SK-N-SH treated with all-trans-retinoic acid at 6 μM for 48 hours (cell line): ENCODE results near the gene ARHGAP10.

Source experiments
- ATAC-seq: fragments of 200-7000 bp; cut with Tn5 transposase; 3 replicates; pipeline ENCODE4 v1.9.1; 2020; ENCODE audit warnings: mild to moderate bottlenecking, moderate library complexity
- ARNTL ChIP-seq: fragments of 450-650 bp; formaldehyde crosslinking; IDR thresholded peaks from 2 replicates; pipeline ENCODE4 v1.5.0; 2020; ENCODE audit warnings: low read depth, mild to moderate bottlenecking, moderate library complexity, borderline replicate concordance
- BACH2 ChIP-seq: fragments of 250-450 bp; sonication (Bioruptor Pico); IDR thresholded peaks from 2 replicates; pipeline ENCODE4 v1.9.0; 2021; ENCODE audit warnings: mild to moderate bottlenecking, borderline replicate concordance
- ESRRG ChIP-seq: fragments of 250-450 bp; sonication (Bioruptor Pico); IDR thresholded peaks from 2 replicates; pipeline ENCODE4 v1.6.1; 2021; ENCODE audit warnings: mild to moderate bottlenecking
- GLIS3 ChIP-seq: fragments of 250-450 bp; sonication (Bioruptor Pico); IDR thresholded peaks from 2 replicates; pipeline ENCODE4 v1.5.0; 2020; ENCODE audit warnings: mild to moderate bottlenecking, moderate library complexity
- ISL1 ChIP-seq: fragments of 250-450 bp; sonication (Bioruptor Pico); IDR thresholded peaks from 2 replicates; pipeline ENCODE4 v2.1.2; 2022; ENCODE audit warnings: mild to moderate bottlenecking, moderate library complexity
- OSR1 ChIP-seq: fragments of 250-450 bp; sonication (Bioruptor Pico); IDR thresholded peaks from 2 replicates; pipeline ENCODE4 v1.8.0; 2022; ENCODE audit warnings: moderate library complexity, mild to moderate bottlenecking, inconsistent platforms
- POU6F1 ChIP-seq: fragments of 250-450 bp; sonication (Bioruptor Pico); IDR thresholded peaks from 2 replicates; pipeline ENCODE4 v1.8.0; 2021; ENCODE audit warnings: low read depth, mild to moderate bottlenecking, moderate library complexity, borderline replicate concordance
- SNAI2 ChIP-seq: fragments of 250-450 bp; sonication (Bioruptor Pico); IDR thresholded peaks from 2 replicates; pipeline ENCODE4 v1.5.0; 2020; ENCODE audit warnings: mild to moderate bottlenecking, moderate library complexity
- TSHZ2 ChIP-seq: fragments of 250-450 bp; sonication (Bioruptor Pico); IDR thresholded peaks from 2 replicates; pipeline ENCODE4 v1.5.0; 2020; ENCODE audit warnings: mild to moderate bottlenecking, moderate library complexity
- ZC3H10 ChIP-seq: fragments of 250-450 bp; sonication (Bioruptor Pico); IDR thresholded peaks from 2 replicates; pipeline ENCODE4 v1.5.1; 2021; ENCODE audit warnings: mild to moderate bottlenecking, moderate library complexity
- ZFP3 ChIP-seq: fragments of 250-450 bp; sonication (Bioruptor Pico); IDR thresholded peaks from 2 replicates; pipeline ENCODE4 v1.5.0; 2020; ENCODE audit warnings: mild to moderate bottlenecking, moderate library complexity
- ZFP30 ChIP-seq: fragments of 450-650 bp; formaldehyde crosslinking; IDR thresholded peaks from 2 replicates; pipeline ENCODE4 v1.5.0; 2022; ENCODE audit warnings: mild to moderate bottlenecking, moderate library complexity
- ZNF565 ChIP-seq: fragments of 450-650 bp; formaldehyde crosslinking; conservative IDR thresholded peaks from 2 replicates; pipeline ENCODE4 v1.5.0; 2020; ENCODE audit warnings: low read depth, mild to moderate bottlenecking, moderate library complexity
- ZNF70 ChIP-seq: fragments of 450-650 bp; formaldehyde crosslinking; IDR thresholded peaks from 2 replicates; pipeline ENCODE4 v1.5.0; 2020; ENCODE audit warnings: mild to moderate bottlenecking, moderate library complexity
- TF ChIP-seq, protein P1 (sequence below): fragments of 250-450 bp; sonication (Bioruptor Pico); IDR thresholded peaks from 2 replicates; pipeline ENCODE4 v1.5.1; 2020; ENCODE audit warnings: low read depth, mild to moderate bottlenecking, moderate library complexity

The ARHGAP10 gene

GRCh38 chr4:147731580-147732517 lies at the start of gene ARHGAP10:
Gene ARHGAP10, plus strand, starts transcription at chr4:147732088. Its CDS starts 214 bp downstream, at chr4:147732302.
- ATAC-seq, result peak; percentile 74
- TF ChIP-seq ZFP3 (CRISPR knock-in tag), result peak; percentile 46; the same call in 1 of the 2 replicates
- no peak for TF ChIP-seq ESRRG (CRISPR knock-in tag)
- TF ChIP-seq, all 23 proteins: peak for 1

- no peak for ATAC-seq
Measured at GRCh38 chr4:147682755-147683154, 49.1 kb upstream of the ARHGAP10 start.

GRCh38 chr4:147683188-147683591 lies 48.7 kb upstream of the ARHGAP10 start:
- TF ChIP-seq TSHZ2 (CRISPR knock-in tag) (no peak), ZNF565 (no peak), BACH2 (CRISPR knock-in tag) (no peak), GLIS3 (CRISPR knock-in tag) (no peak), SNAI2 (no peak), ZNF70 (CRISPR knock-in tag) (no peak), ZC3H10 (no peak), ESRRG (CRISPR knock-in tag) (no peak)
- TF ChIP-seq, protein P1, sequence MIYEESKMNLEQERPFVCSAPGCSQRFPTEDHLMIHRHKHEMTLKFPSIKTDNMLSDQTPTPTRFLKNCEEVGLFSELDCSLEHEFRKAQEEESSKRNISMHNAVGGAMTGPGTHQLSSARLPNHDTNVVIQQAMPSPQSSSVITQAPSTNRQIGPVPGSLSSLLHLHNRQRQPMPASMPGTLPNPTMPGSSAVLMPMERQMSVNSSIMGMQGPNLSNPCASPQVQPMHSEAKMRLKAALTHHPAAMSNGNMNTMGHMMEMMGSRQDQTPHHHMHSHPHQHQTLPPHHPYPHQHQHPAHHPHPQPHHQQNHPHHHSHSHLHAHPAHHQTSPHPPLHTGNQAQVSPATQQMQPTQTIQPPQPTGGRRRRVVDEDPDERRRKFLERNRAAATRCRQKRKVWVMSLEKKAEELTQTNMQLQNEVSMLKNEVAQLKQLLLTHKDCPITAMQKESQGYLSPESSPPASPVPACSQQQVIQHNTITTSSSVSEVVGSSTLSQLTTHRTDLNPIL (CRISPR knock-in tag), result no peak
- ATAC-seq, result peak; percentile 58

More at GRCh38 chr4:147682755-147683154, 49.1 kb upstream of the ARHGAP10 start:
- TF ChIP-seq ESRRG (CRISPR knock-in tag) (no peak), ARNTL (CRISPR knock-in tag) (no peak), ISL1 (CRISPR knock-in tag) (no peak), GLIS3 (CRISPR knock-in tag) (no peak), POU6F1 (CRISPR knock-in tag) (no peak), ZFP30 (no peak), ZNF70 (CRISPR knock-in tag) (no peak), TSHZ2 (CRISPR knock-in tag) (no peak), ZNF565 (no peak), ZFP3 (CRISPR knock-in tag) (no peak), SNAI2 (no peak), ZC3H10 (no peak), OSR1 (CRISPR knock-in tag) (no peak)
- TF ChIP-seq, protein P1 (CRISPR knock-in tag), result no peak
